GM12878 (cell line): ENCODE measurements around the gene GPR68. TPM values are rescaled to one million over a fixed set of nuclear protein-coding genes. Genes with fewer than 3 reads are reported as not detected.

Source experiments
- ATAC-seq: fragments of 200-7000 bp; cut with Tn5 transposase; 3 replicates; pipeline ENCODE4 v1.9.1; 2020; ENCODE audit warnings: mild to moderate bottlenecking, moderate library complexity
- BruUV-seq: library from RNA; stranded (reverse); fragments of 400-500 nt; replicated peaks from 2 replicates; lab custom pipeline; 2021; lab: Mats Ljungman, UMichigan
- CTCF ChIA-PET: fragments of 300-600 bp; sonication (Branson Sonifier 250); formaldehyde crosslinking; extraction: SDS; loops from one replicate; lab custom pipeline; 2021; ENCODE audit warnings: inconsistent platforms; lab: Yijun Ruan, JAX
- POLR2A ChIA-PET: fragments of 350-600 bp; formaldehyde crosslinking; extraction: SDS; loops from one replicate; lab custom pipeline; 2021; ENCODE audit warnings: inconsistent platforms; lab: Charles Lee
- RAD21 ChIA-PET: fragments of 300-600 bp; sonication (Branson Sonifier 250); formaldehyde crosslinking; loops from one replicate; lab custom pipeline; 2023; ENCODE audit warnings: antibody characterized with exemption; ENCODE audit not compliant: unreplicated experiment; lab: Charles Lee
- SMC1A ChIA-PET: fragments of 300-600 bp; sonication (Branson Sonifier 250); formaldehyde crosslinking; loops from one replicate; lab custom pipeline; 2023; ENCODE audit not compliant: unreplicated experiment, uncharacterized antibody; lab: Charles Lee
- DNase-seq: peaks from one replicate; pipeline ENCODE4 v3.0.0-alpha.2; 2011; ENCODE audit warnings: low read depth, low spot score
- FAIRE-seq: peaks from 3 replicates; lab custom pipeline; 2011; peaks lifted over from hg19 to GRCh38; lab: Jason Lieb, UNC
- H2AFZ ChIP-seq: 2 replicates; pipeline ENCODE4 v1.6.0; 2011; ENCODE audit warnings: low read depth, low read length, control low read depth; ENCODE audit not compliant: control insufficient read depth
- H3K27ac ChIP-seq: 2 replicates; pipeline ENCODE4 v1.5.1; 2011; ENCODE audit warnings: control low read depth; ENCODE audit not compliant: control insufficient read depth, insufficient read depth
- H3K27me3 ChIP-seq, 2 experiments: replicated peaks in 1 of 2; 2 replicates each; pipeline versions ENCODE4 v1.6.0 to v1.6.1; 2011; ENCODE audit warnings: low read length in 1 of 2; ENCODE audit not compliant: control insufficient read depth in 2 of 2, insufficient read depth in 2 of 2
- H3K36me3 ChIP-seq, 2 experiments: 2 replicates each; pipeline ENCODE4 v1.5.1; 2011; ENCODE audit warnings: low read length in 1 of 2; ENCODE audit not compliant: control insufficient read depth in 2 of 2, insufficient read depth in 2 of 2
- H3K4me1 ChIP-seq: 2 replicates; pipeline ENCODE4 v1.6.1; 2011; ENCODE audit warnings: mild to moderate bottlenecking, low read length, moderate library complexity, mixed read lengths; ENCODE audit not compliant: control insufficient read depth, insufficient read depth
- H3K4me2 ChIP-seq: 2 replicates; pipeline ENCODE4 v1.6.0; 2011; ENCODE audit warnings: control low read depth; ENCODE audit not compliant: control insufficient read depth, insufficient read depth
- H3K4me3 ChIP-seq: fragments of 200-600 bp; sonication (generic); 2 replicates; pipeline ENCODE4 v1.5.1; 2016
- H3K79me2 ChIP-seq: 2 replicates; pipeline ENCODE4 v1.6.0; 2011; ENCODE audit warnings: low read length; ENCODE audit not compliant: control insufficient read depth, insufficient read depth
- H3K9ac ChIP-seq: 2 replicates; pipeline ENCODE4 v1.8.0; 2011; ENCODE audit warnings: low read length, control low read depth, mixed read lengths; ENCODE audit not compliant: control insufficient read depth, insufficient read depth
- H3K9me3 ChIP-seq: replicated peaks from 3 replicates; pipeline ENCODE4 v1.5.1; 2011; ENCODE audit warnings: mild to moderate bottlenecking, low read length; ENCODE audit not compliant: control insufficient read depth, insufficient read depth
- H4K20me1 ChIP-seq: 2 replicates; pipeline ENCODE4 v1.6.0; 2011; ENCODE audit not compliant: control insufficient read depth, insufficient read depth
- BMI1 ChIP-seq: fragments of 450-650 bp; IDR thresholded peaks from 2 replicates; pipeline ENCODE4 v1.6.1; 2016; ENCODE audit warnings: mild to moderate bottlenecking, moderate library complexity, borderline replicate concordance
- CEBPB ChIP-seq, 2 experiments: fragments of 150-350 bp in 1 of 2; IDR thresholded peaks; 2 replicates each; pipeline ENCODE4 v1.6.1; 2012 to 2014; ENCODE audit warnings: low read depth in 2 of 2, low read length in 2 of 2, borderline replicate concordance in 1 of 2, inconsistent platforms in 1 of 2
- HDAC6 ChIP-seq: fragments of 200-600 bp; sonication (generic); IDR thresholded peaks from one replicate; pipeline ENCODE4 v1.8.0; 2017; ENCODE audit warnings: antibody characterized with exemption; ENCODE audit not compliant: unreplicated experiment
- MEF2A ChIP-seq: IDR thresholded peaks from 2 replicates; pipeline ENCODE4 v1.6.1; 2011; ENCODE audit warnings: low read depth, mild to moderate bottlenecking, low read length, moderate library complexity; ENCODE audit not compliant: insufficient read depth
- NR2C1 ChIP-seq: fragments of 450-650 bp; IDR thresholded peaks from 2 replicates; pipeline ENCODE4 v1.6.1; 2017; ENCODE audit warnings: antibody characterized with exemption, mild to moderate bottlenecking, moderate library complexity
- NRF1 ChIP-seq: conservative IDR thresholded peaks from 2 replicates; pipeline ENCODE4 v1.6.1; 2011; ENCODE audit warnings: mild to moderate bottlenecking, low read depth, low read length, improper control_type of control experiment
- PKNOX1 ChIP-seq: fragments of 450-650 bp; IDR thresholded peaks from 2 replicates; pipeline ENCODE4 v1.6.1; 2016; ENCODE audit warnings: mild to moderate bottlenecking
- POLR2AphosphoS5 ChIP-seq: IDR thresholded peaks from 2 replicates; pipeline ENCODE4 v1.6.1; 2011; ENCODE audit warnings: mild to moderate bottlenecking, low read length, inconsistent platforms
- POU2F2 ChIP-seq: IDR thresholded peaks from 3 replicates; pipeline ENCODE4 v1.6.1; 2011; ENCODE audit warnings: low read depth, mild to moderate bottlenecking, low read length, borderline replicate concordance
- SIX5 ChIP-seq: IDR thresholded peaks from 2 replicates; pipeline ENCODE4 v1.6.1; 2011; ENCODE audit warnings: mild to moderate bottlenecking, low read depth, low read length, moderate library complexity; ENCODE audit not compliant: severe bottlenecking
- SMC3 ChIP-seq: IDR thresholded peaks from 2 replicates; pipeline ENCODE4 v1.6.1; 2011; ENCODE audit warnings: low read length, improper control_type of control experiment, borderline replicate concordance
- ZBED1 ChIP-seq: IDR thresholded peaks from 2 replicates; pipeline ENCODE4 v1.6.1; 2016; ENCODE audit warnings: borderline replicate concordance
- ZNF217 ChIP-seq: fragments of 450-650 bp; IDR thresholded peaks from 2 replicates; pipeline ENCODE4 v1.6.1; 2017; ENCODE audit warnings: antibody characterized with exemption, mild to moderate bottlenecking
- WGBS: methylation state at CpG from one replicate; pipeline ENCODE4 v1.1.6; 2016; ENCODE audit warnings: low lambda C conversion rate; ENCODE audit not compliant: insufficient replicate concordance, insufficient coverage; ENCODE audit errors: missing lambda C conversion rate; 5-methylcytosine and 5-hydroxymethylcytosine counted together
- in situ Hi-C: fragments of 300-500 bp; cut with MboI; formaldehyde crosslinking; loops from 9 replicates; pipeline ENCODE4 v1.14.3; 2018; ENCODE audit warnings: mixed read lengths
- intact Hi-C: fragments of 100-400 bp; cut with micrococcal nuclease; formaldehyde crosslinking; loops from one replicate; pipeline ENCODE4 v1.14.2; 2022; ENCODE audit not compliant: unreplicated experiment
- polyA plus RNA-seq, 11 experiments: library from polyadenylated mRNA; depleted of rRNA in 4 of 11; unstranded in 6 of 11; stranded (reverse) in 5 of 11; fragments of >200 nt; fragmentation: Nextera tagmentation in 4 of 11; fragmentation: Illumina TruSeq in 1 of 11; extraction: Ambion mirVana in 4 of 11; extraction: Trizol in 1 of 11; gene quantifications; 1 replicate in 1 of 11; 2 replicates in 10 of 11; pipeline versions ENCODE4 v1.2.1 to v1.2.3, GENCODE V29; 2011 to 2016; ENCODE audit warnings: inconsistent platforms in 2 of 11, missing spikeins in 2 of 11, low read depth in 1 of 11
- total RNA-seq, 4 experiments: library from RNA; depleted of rRNA in 3 of 4; stranded (reverse); fragments of >200 nt in 3 of 4; fragmentation: Illumina TruSeq in 1 of 4; extraction: Trizol in 1 of 4; gene quantifications; 2 replicates each; pipeline versions ENCODE4 v1.2.1 to v1.2.3, GENCODE V29; 2013 to 2021
- TF ChIP-seq, protein P1 (sequence below): IDR thresholded peaks from 2 replicates; pipeline ENCODE4 v1.6.1; 2012; ENCODE audit warnings: mild to moderate bottlenecking, low read depth, low read length

The GPR68 gene
- total and polyA plus RNA-seq, 10 of the 15 experiments (the other 5 are each of a cell fraction or from before 2014, with no cell fraction given) = 0.06 to 3.4 (median 1.8) TPM

- no peak overlapping the region for H3K4me2 ChIP-seq
- BruUV-seq = no TSS peak
- DNase-seq (no peak), ATAC-seq (no peak), FAIRE-seq (no peak)
- no peaks in the 10 kb centered on the region for H3K4me1 ChIP-seq
- in situ Hi-C loops = no loop called here
- H3K27me3 ChIP-seq = no peaks in the 10 kb centered on the region
- H3K4me3 ChIP-seq = no peak overlapping the region
- H3K9ac ChIP-seq = no peak overlapping the region
- WGBS = 89% methylated on average over 12 of the region's 12 CpGs
- H3K79me2 ChIP-seq = no peaks in the 10 kb centered on the region
- intact Hi-C loops = no loop called here
- no peak overlapping the region for H3K27ac ChIP-seq
- SMC1A ChIA-PET = interaction anchor here (1.4 to 1.6 kb wide), 3 partner anchors 12 to 93 kb away, joined by 3 to 4 read pairs (median 4); no protein-coding TSS in a partner anchor
- H2AFZ ChIP-seq = no peak overlapping the region
- no peaks in the 10 kb centered on the region for H4K20me1 ChIP-seq
- peaks cover 20 to 22% of the 10 kb centered on the region in 2 experiments for H3K36me3 ChIP-seq
- no peaks in the 10 kb centered on the region for H3K9me3 ChIP-seq
- POLR2A ChIA-PET = no interaction called here
- CTCF ChIA-PET = interaction anchor here (1.5 to 2.8 kb wide), 4 partner anchors 9 to 94 kb away, joined by 5 to 17 read pairs (median 8); no protein-coding TSS in a partner anchor
- RAD21 ChIA-PET = no interaction called here
- TF ChIP-seq HDAC6 = no peak
- no peak for TF ChIP-seq BMI1
- no peak for TF ChIP-seq NR2C1
These were observed 51.4 kb downstream of the GPR68 start for GRCh38 chr14:91193069-91193468.

- no peak for TF ChIP-seq ZNF217
- TF ChIP-seq MEF2A = no peak
- TF ChIP-seq ZBED1 = no peak
- TF ChIP-seq POLR2AphosphoS5 = no peak
- TF ChIP-seq NRF1 = no peak
- TF ChIP-seq POU2F2 = no peak
- no peak for TF ChIP-seq PKNOX1
- TF ChIP-seq, protein P1, sequence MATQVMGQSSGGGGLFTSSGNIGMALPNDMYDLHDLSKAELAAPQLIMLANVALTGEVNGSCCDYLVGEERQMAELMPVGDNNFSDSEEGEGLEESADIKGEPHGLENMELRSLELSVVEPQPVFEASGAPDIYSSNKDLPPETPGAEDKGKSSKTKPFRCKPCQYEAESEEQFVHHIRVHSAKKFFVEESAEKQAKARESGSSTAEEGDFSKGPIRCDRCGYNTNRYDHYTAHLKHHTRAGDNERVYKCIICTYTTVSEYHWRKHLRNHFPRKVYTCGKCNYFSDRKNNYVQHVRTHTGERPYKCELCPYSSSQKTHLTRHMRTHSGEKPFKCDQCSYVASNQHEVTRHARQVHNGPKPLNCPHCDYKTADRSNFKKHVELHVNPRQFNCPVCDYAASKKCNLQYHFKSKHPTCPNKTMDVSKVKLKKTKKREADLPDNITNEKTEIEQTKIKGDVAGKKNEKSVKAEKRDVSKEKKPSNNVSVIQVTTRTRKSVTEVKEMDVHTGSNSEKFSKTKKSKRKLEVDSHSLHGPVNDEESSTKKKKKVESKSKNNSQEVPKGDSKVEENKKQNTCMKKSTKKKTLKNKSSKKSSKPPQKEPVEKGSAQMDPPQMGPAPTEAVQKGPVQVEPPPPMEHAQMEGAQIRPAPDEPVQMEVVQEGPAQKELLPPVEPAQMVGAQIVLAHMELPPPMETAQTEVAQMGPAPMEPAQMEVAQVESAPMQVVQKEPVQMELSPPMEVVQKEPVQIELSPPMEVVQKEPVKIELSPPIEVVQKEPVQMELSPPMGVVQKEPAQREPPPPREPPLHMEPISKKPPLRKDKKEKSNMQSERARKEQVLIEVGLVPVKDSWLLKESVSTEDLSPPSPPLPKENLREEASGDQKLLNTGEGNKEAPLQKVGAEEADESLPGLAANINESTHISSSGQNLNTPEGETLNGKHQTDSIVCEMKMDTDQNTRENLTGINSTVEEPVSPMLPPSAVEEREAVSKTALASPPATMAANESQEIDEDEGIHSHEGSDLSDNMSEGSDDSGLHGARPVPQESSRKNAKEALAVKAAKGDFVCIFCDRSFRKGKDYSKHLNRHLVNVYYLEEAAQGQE = no peak
- TF ChIP-seq CEBPB (IDR thresholded peaks at IDR 0.05; ENCODE audit: borderline replicate concordance in 1 of 2, low read depth in 2 of 2, low read length in 2 of 2) = no peak
- no peak for TF ChIP-seq SIX5
- TF ChIP-seq SMC3 = no peak
- in situ Hi-C loops (no loop called here), intact Hi-C loops (no loop called here)
- no peaks in the 10 kb centered on the region for H3K79me2 ChIP-seq
- H3K9ac ChIP-seq = no peak overlapping the region
- H4K20me1 ChIP-seq = no peaks in the 10 kb centered on the region
- peaks cover 23 to 28% of the 10 kb centered on the region in 2 experiments for H3K36me3 ChIP-seq
- no peaks in the 10 kb centered on the region for H3K9me3 ChIP-seq
- no peak for ATAC-seq
- BruUV-seq = TSS peak; percentile 50
- DNase-seq = no peak
- H3K4me2 ChIP-seq = no peak overlapping the region
- H3K27me3 ChIP-seq = no peaks in the 10 kb centered on the region
- H3K4me1 ChIP-seq = no peaks in the 10 kb centered on the region
- no peak overlapping the region for H2AFZ ChIP-seq
- SMC1A ChIA-PET = no interaction called here
- CTCF ChIA-PET = interaction anchor here (0.5 kb wide), 1 partner anchor 635 kb away, joined by 3 read pairs; no protein-coding TSS in a partner anchor
- no peak for FAIRE-seq
- POLR2A ChIA-PET = no interaction called here
- no peak overlapping the region for H3K4me3 ChIP-seq
- no peak overlapping the region for H3K27ac ChIP-seq
- WGBS = 90% methylated on average over 9 of the region's 9 CpGs
- RAD21 ChIA-PET = no interaction called here
These were observed 53.7 kb downstream of the GPR68 start for GRCh38 chr14:91190853-91191252.
